IMR-90 (cell line): ENCODE measurements around the gene IL1RAPL1. TPM values are rescaled to one million over a fixed set of nuclear protein-coding genes. Genes with fewer than 3 reads are reported as not detected.

Experiments used
- ATAC-seq: fragments of 200-7000 bp; cut with Tn5 transposase; 2 replicates; pipeline ENCODE4 v1.9.1; 2020; ENCODE audit warnings: low read depth, mild to moderate bottlenecking, moderate library complexity
- BruUV-seq: library from RNA; stranded (reverse); fragments of 400-500 nt; replicated peaks from 2 replicates; lab custom pipeline; 2021; lab: Mats Ljungman, UMichigan
- CTCF ChIA-PET: fragments of 300-600 bp; formaldehyde crosslinking; extraction: SDS; loops from one replicate; lab custom pipeline; 2021; ENCODE audit warnings: antibody characterized with exemption; lab: Yijun Ruan, JAX
- POLR2A ChIA-PET: fragments of 300-600 bp; sonication (Branson Sonifier 250); formaldehyde crosslinking; loops from one replicate; lab custom pipeline; 2022; ENCODE audit warnings: antibody characterized with exemption; ENCODE audit not compliant: unreplicated experiment; lab: Charles Lee
- DNase-seq: peaks from one replicate; pipeline ENCODE4 v3.0.0; 2013
- H2AFZ ChIP-seq: replicated peaks from 2 replicates; pipeline ENCODE3; 2013; ENCODE audit warnings: low read length, mild to moderate bottlenecking; ENCODE audit not compliant: poor library complexity
- H2AK5ac ChIP-seq: 2 replicates; pipeline ENCODE4 v1.6.1; 2013; ENCODE audit warnings: low read depth, low read length, inconsistent platforms
- H2AK9ac ChIP-seq: replicated peaks from 2 replicates; pipeline ENCODE3; 2013; ENCODE audit warnings: mild to moderate bottlenecking, low read depth, low read length, moderate library complexity; ENCODE audit not compliant: poor library complexity
- H2BK120ac ChIP-seq: 2 replicates; pipeline ENCODE4 v1.6.1; 2013; ENCODE audit warnings: low read depth, low read length, inconsistent platforms
- H2BK15ac ChIP-seq: 3 replicates; pipeline ENCODE4 v1.6.1; 2013; ENCODE audit warnings: low read depth, low read length, inconsistent platforms
- H2BK20ac ChIP-seq: 2 replicates; pipeline ENCODE4 v1.6.1; 2013; ENCODE audit warnings: low read depth, mild to moderate bottlenecking, inconsistent platforms, low read length, moderate library complexity
- H2BK5ac ChIP-seq: 2 replicates; pipeline ENCODE4 v1.6.1; 2013; ENCODE audit warnings: mild to moderate bottlenecking, low read depth, low read length, inconsistent platforms; ENCODE audit not compliant: poor library complexity, severe bottlenecking
- H3K14ac ChIP-seq: replicated peaks from 2 replicates; pipeline ENCODE4 v1.6.1; 2013; ENCODE audit warnings: low read depth, low read length, inconsistent platforms
- H3K18ac ChIP-seq: 2 replicates; pipeline ENCODE4 v1.6.1; 2013; ENCODE audit warnings: low read depth, low read length, control low read depth
- H3K23ac ChIP-seq: 2 replicates; pipeline ENCODE4 v1.6.1; 2013; ENCODE audit warnings: low read depth, low read length, inconsistent platforms
- H3K27ac ChIP-seq: 2 replicates; pipeline ENCODE4 v1.5.1; 2013; ENCODE audit warnings: mild to moderate bottlenecking, control low read depth, low read length; ENCODE audit not compliant: insufficient read depth
- H3K27me3 ChIP-seq: 2 replicates; pipeline ENCODE4 v1.6.1; 2013; ENCODE audit warnings: low read length; ENCODE audit not compliant: control insufficient read depth, insufficient read depth
- H3K36me3 ChIP-seq: 2 replicates; pipeline ENCODE4 v1.6.1; 2013; ENCODE audit warnings: low read length, mixed read lengths; ENCODE audit not compliant: control insufficient read depth, insufficient read depth
- H3K4ac ChIP-seq: 2 replicates; pipeline ENCODE4 v1.6.1; 2013; ENCODE audit warnings: low read depth, low read length, inconsistent platforms
- H3K4me1 ChIP-seq: 2 replicates; pipeline ENCODE4 v1.6.1; 2013; ENCODE audit warnings: low read length, mixed read lengths; ENCODE audit not compliant: control insufficient read depth, insufficient read depth
- H3K4me2 ChIP-seq: 2 replicates; pipeline ENCODE4 v1.6.1; 2013; ENCODE audit warnings: low read depth, mild to moderate bottlenecking, control low read depth, low read length, moderate library complexity
- H3K4me3 ChIP-seq: 2 replicates; pipeline ENCODE4 v1.5.1; 2013; ENCODE audit warnings: low read depth, mild to moderate bottlenecking, control low read depth, low read length, moderate library complexity; ENCODE audit not compliant: insufficient read depth
- H3K56ac ChIP-seq: 2 replicates; pipeline ENCODE4 v1.6.1; 2013; ENCODE audit warnings: low read length, inconsistent platforms; ENCODE audit not compliant: insufficient read depth; ENCODE audit errors: extremely low read depth
- H3K79me1 ChIP-seq, 2 experiments: 2 replicates each; pipeline ENCODE4 v1.6.1; 2013; ENCODE audit warnings: low read length in 2 of 2, inconsistent platforms in 1 of 2, low read depth in 1 of 2
- H3K9ac ChIP-seq: 2 replicates; pipeline ENCODE4 v1.6.1; 2013; ENCODE audit warnings: low read depth, low read length, control low read depth
- H3K9me1 ChIP-seq: 2 replicates; pipeline ENCODE4 v1.6.1; 2013; ENCODE audit warnings: low read length, inconsistent platforms; ENCODE audit not compliant: insufficient read depth
- H3K9me3 ChIP-seq: 2 replicates; pipeline ENCODE4 v1.6.1; 2013; ENCODE audit warnings: low read length; ENCODE audit not compliant: control insufficient read depth, insufficient read depth
- H4K20me1 ChIP-seq: 2 replicates; pipeline ENCODE4 v1.6.1; 2013; ENCODE audit warnings: low read length, inconsistent platforms; ENCODE audit not compliant: insufficient read depth
- H4K5ac ChIP-seq: 2 replicates; pipeline ENCODE4 v1.6.1; 2013; ENCODE audit warnings: mild to moderate bottlenecking, low read depth, low read length, control low read depth
- H4K8ac ChIP-seq, 2 experiments: 2 replicates each; pipeline ENCODE4 v1.6.1; 2013; ENCODE audit warnings: low read depth in 2 of 2, low read length in 2 of 2, control low read depth in 1 of 2, inconsistent platforms in 1 of 2
- H4K91ac ChIP-seq: 2 replicates; pipeline ENCODE4 v1.6.1; 2013; ENCODE audit warnings: low read depth, low read length, inconsistent platforms; ENCODE audit not compliant: insufficient read depth
- CEBPB ChIP-seq: IDR thresholded peaks from 2 replicates; pipeline ENCODE4 v1.6.1; 2012; ENCODE audit warnings: low read depth, low read length, improper control_type of control experiment
- CTCF ChIP-seq: conservative IDR thresholded peaks from 2 replicates; pipeline ENCODE4 v1.5.1; 2012; ENCODE audit warnings: mild to moderate bottlenecking, low read depth, low read length, improper control_type of control experiment
- POLR2A ChIP-seq: IDR thresholded peaks from 2 replicates; pipeline ENCODE4 v1.6.1; 2012; ENCODE audit warnings: mild to moderate bottlenecking, low read depth, low read length
- RAD21 ChIP-seq: IDR thresholded peaks from 2 replicates; pipeline ENCODE4 v1.6.1; 2012; ENCODE audit warnings: low read length, improper control_type of control experiment
- RFX5 ChIP-seq: IDR thresholded peaks from 2 replicates; pipeline ENCODE4 v1.8.0; 2012; ENCODE audit warnings: low read depth, mild to moderate bottlenecking, low read length, moderate library complexity
- SMC3 ChIP-seq: fragments of 150-350 bp; IDR thresholded peaks from 2 replicates; pipeline ENCODE4 v1.6.1; 2016; ENCODE audit warnings: low read depth, mild to moderate bottlenecking, antibody characterized with exemption, low read length, moderate library complexity
- dilution Hi-C: fragments of 300-500 bp; cut with HindIII; formaldehyde crosslinking; loops from one replicate; pipeline ENCODE4 v1.14.3; 2018; ENCODE audit warnings: low sequenced_read_pairs; ENCODE audit not compliant: unreplicated experiment
- in situ Hi-C: fragments of 300-500 bp; cut with MboI; formaldehyde crosslinking; loops from 3 replicates; pipeline ENCODE4 v1.14.3; 2019; ENCODE audit warnings: low sequenced_read_pairs, inconsistent platforms, mixed read lengths
- intact Hi-C: fragments of 100-400 bp; cut with micrococcal nuclease; formaldehyde crosslinking; loops from 2 replicates; pipeline ENCODE4 v1.10.0; 2022
- polyA plus RNA-seq, 3 experiments: library from polyadenylated mRNA; depleted of rRNA; stranded (reverse); fragments of >200 nt; gene quantifications; 2 replicates each; pipeline ENCODE4 v1.2.3, GENCODE V29; 2012; ENCODE audit warnings: low replicate concordance in 1 of 3
- total RNA-seq: library from RNA; depleted of rRNA; stranded (reverse); fragments of >200 nt; gene quantifications from 2 replicates; pipeline ENCODE4 v1.2.3, GENCODE V29; 2012

IL1RAPL1 gene
- total and polyA plus RNA-seq, 2 of the 4 experiments (the other 2 are of a cell fraction), result 1.5 to 9.0 TPM

GRCh38 chrX:29687687-29688086 lies 1100.4 kb downstream of the IL1RAPL1 start:
- no TSS peak for BruUV-seq
- Histone ChIP-seq H3K4me2 (no peak overlapping the region), H3K9me1 (no peaks in the 10 kb centered on the region), H3K4me1 (no peaks in the 10 kb centered on the region), H3K23ac (no peak overlapping the region), H2BK15ac (0 out of 3 replicates have a peak overlapping the region, but pooled peaks have one; percentile 55), H4K8ac (no peak overlapping the region), H3K79me1 (no peaks in the 10 kb centered on the region), H2BK5ac (no peak overlapping the region), H3K14ac (0 out of 2 replicates have a peak overlapping the region, but pooled peaks have one; percentile 22), H3K27me3 (no peaks in the 10 kb centered on the region), H3K18ac (peak overlapping the region; percentile 64; the same call in 1 of the 2 replicates), H3K36me3 (no peaks in the 10 kb centered on the region), H3K56ac (no peak overlapping the region), H2AFZ (no peak overlapping the region), H3K4ac (no peak overlapping the region), H2AK5ac (no peak overlapping the region), H3K9me3 (no peaks in the 10 kb centered on the region), H3K4me3 (no peak overlapping the region), H2BK120ac (no peak overlapping the region), H3K9ac (no peak overlapping the region), H2AK9ac (no peak overlapping the region), H2BK20ac (0 out of 2 replicates have a peak overlapping the region, but pooled peaks have one; percentile 20), H4K91ac (no peak overlapping the region), H4K20me1 (no peaks in the 10 kb centered on the region), H3K27ac (no peak overlapping the region), H4K5ac (no peak overlapping the region)
- ChIA-PET POLR2A (no interaction called here), CTCF (interaction anchor here (0.9 to 1.7 kb wide), 4 partner anchors 9 to 216 kb away, joined by 3 to 7 read pairs (median 4); no protein-coding TSS in a partner anchor)
- TF ChIP-seq RFX5, result no peak
- TF ChIP-seq SMC3, result peak; percentile 17; the same call in 1 of the 2 replicates
- no peak for TF ChIP-seq POLR2A
- TF ChIP-seq CEBPB, result no peak
- peak; percentile 48 for TF ChIP-seq RAD21
- peak; percentile 42 for TF ChIP-seq CTCF
- DNase-seq (peak; percentile 76), ATAC-seq (peak; percentile 90)
- in situ Hi-C loops, result loop anchor here (10.0 kb wide), 1 partner anchor 207 kb away; no protein-coding TSS in a partner anchor
- intact Hi-C loops, result no loop called here
- dilution Hi-C loops, result no loop called here
